ENCODE results near the gene ATP4B.

ATP4B gene

GRCh38 chr13:113607056-113607888 is 50.7 kb downstream of the ATP4B start:
- Histone ChIP-seq H3K27me3 (ENCODE audit: low read depth) (no peaks in the 10 kb centered on the region), H3K4me3 (no peak overlapping the region), H3K36me3 (replicated peaks) (peaks cover 45% of the 10 kb centered on the region), H3K4me1 (no peaks in the 10 kb centered on the region), H3K9me3 (no peaks in the 10 kb centered on the region)
- in situ Hi-C loops (cut with MboI; ENCODE audit: low sequenced_read_pairs) = no loop called here
- DNase-seq (ENCODE audit: low spot score in 2 of 2) = no peak

GRCh38 chr13:113605866-113606438 is 52.0 kb downstream of the ATP4B start:
- Histone ChIP-seq H3K4me1 (no peaks in the 10 kb centered on the region), H3K4me3 (no peak overlapping the region), H3K27me3 (ENCODE audit: low read depth) (no peaks in the 10 kb centered on the region), H3K9me3 (no peaks in the 10 kb centered on the region), H3K36me3 (replicated peaks) (peaks cover 32% of the 10 kb centered on the region)
- in situ Hi-C loops (cut with MboI; ENCODE audit: low sequenced_read_pairs) = no loop called here
- DNase-seq (ENCODE audit: low spot score in 2 of 2) = no peak

DNA sequence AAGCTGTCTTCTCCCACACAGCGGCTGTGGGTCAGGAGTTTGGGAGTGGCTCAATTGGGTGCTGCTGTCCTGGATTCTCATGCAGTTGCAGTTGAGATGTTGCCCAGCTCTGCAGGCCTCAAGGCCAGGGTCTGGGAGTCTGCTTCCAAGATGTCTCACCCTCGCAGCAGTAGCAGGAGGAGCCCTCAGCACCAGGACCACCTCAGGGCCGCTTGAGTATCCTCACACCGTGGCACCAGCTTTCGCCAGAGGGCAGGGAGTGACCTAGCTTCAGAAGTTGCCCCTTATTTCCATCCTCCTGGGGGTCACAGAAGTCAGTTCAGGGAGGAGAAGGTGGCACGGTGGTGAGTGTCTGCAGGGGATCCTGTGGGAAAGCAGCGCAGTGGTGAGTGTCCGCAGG is 52.5 kb downstream of the ATP4B start:
- no peak for DNase-seq (ENCODE audit: low spot score in 2 of 2)

GRCh38 chr13:113604186-113604585 is 53.8 kb downstream of the ATP4B start:
- DNase-seq (ENCODE audit: low spot score in 2 of 2) = no peak
- peaks cover 22% of the 10 kb centered on the region for H3K36me3 ChIP-seq (replicated peaks)

More for the DNA sequence above, 52.5 kb downstream of the ATP4B start:
- Histone ChIP-seq H3K4me3 (no peak overlapping the region), H3K9me3 (no peaks in the 10 kb centered on the region), H3K36me3 (replicated peaks) (peaks cover 27% of the 10 kb centered on the region), H3K4me1 (no peaks in the 10 kb centered on the region), H3K27me3 (ENCODE audit: low read depth) (no peaks in the 10 kb centered on the region)
- in situ Hi-C loops (cut with MboI; ENCODE audit: low sequenced_read_pairs) = no loop called here

DNA sequence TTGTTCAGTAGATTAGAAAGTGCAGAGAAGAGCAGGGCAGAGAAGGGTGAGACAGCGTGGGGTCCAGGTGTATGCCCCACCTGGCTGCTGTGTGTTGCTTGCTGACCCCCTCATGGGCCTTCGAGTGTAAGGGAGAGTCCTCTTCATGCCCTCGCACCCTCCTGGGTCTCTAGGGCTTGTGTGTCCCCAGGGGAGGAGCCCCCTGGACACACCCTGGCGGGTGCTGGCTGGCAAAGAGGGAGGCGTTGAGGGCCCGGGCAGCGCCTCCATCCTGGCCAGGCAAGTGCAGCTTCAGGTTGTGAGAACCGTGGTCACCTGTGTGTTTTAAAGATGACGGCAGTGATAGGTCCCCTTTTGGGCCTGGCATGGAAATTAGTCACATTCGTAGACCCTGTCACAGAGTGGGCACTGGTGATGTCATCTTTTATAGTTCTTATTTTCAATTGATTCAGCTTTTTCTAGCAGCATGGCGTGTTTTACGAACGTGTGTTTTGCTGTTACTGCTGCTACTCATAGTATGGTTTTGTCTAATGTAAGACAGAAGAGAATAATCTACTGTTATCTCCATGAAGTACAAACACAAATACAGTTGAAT is 54.8 kb downstream of the ATP4B start:
- Histone ChIP-seq H3K4me3 (no peak overlapping the region), H3K27me3 (ENCODE audit: low read depth) (no peaks in the 10 kb centered on the region), H3K36me3 (replicated peaks) (peaks cover 32% of the 10 kb centered on the region), H3K4me1 (no peaks in the 10 kb centered on the region), H3K9me3 (no peaks in the 10 kb centered on the region)
- in situ Hi-C loops (cut with MboI; ENCODE audit: low sequenced_read_pairs) = no loop called here
- DNase-seq (ENCODE audit: low spot score in 2 of 2) = no peak

More at GRCh38 chr13:113604186-113604585, 53.8 kb downstream of the ATP4B start:
- Histone ChIP-seq H3K4me3 (no peak overlapping the region), H3K9me3 (no peaks in the 10 kb centered on the region), H3K27me3 (ENCODE audit: low read depth) (no peaks in the 10 kb centered on the region), H3K4me1 (no peaks in the 10 kb centered on the region)
- in situ Hi-C loops (cut with MboI; ENCODE audit: low sequenced_read_pairs) = no loop called here

DNA sequence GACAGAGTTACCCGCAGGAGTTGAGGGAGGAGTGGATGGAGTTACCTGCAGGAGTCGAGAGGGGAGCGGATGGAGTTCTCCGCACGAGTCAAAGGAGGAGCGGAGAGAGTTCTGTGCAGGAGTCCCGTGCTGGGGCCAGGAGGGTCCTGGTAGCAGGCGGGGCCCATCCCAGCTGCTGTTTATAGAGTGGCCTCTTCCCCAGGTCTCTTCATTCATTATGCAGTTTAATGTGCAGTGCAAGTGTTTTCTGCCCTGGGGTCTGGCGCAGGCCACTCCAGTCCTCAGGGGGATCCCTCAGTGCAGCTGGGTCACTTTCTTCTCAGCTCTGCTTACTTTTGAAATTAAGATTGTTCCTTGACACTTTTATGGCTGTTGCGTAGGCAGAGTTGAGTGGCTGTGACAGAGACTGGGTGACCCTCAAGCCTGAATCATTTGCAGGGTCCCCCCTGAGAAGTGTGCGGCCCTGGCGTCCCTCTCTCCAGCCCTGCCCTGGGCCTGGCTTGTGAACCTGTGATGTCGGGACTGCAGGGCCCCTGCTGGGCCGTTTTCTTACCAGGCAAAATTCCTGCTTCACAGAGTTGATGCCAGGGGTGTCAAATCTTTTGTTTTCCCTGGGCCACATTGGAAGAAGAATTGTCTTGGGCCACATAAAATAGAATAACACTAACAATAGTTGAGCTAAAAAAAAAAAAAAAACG is 55.6 kb downstream of the ATP4B start:
- peaks cover 37% of the 10 kb centered on the region for H3K36me3 ChIP-seq (replicated peaks)
- in situ Hi-C loops (cut with MboI; ENCODE audit: low sequenced_read_pairs) = no loop called here
- H3K27me3 ChIP-seq (ENCODE audit: low read depth) = no peaks in the 10 kb centered on the region
- no peak for DNase-seq (ENCODE audit: low spot score in 2 of 2)
- H3K4me3 ChIP-seq = no peak overlapping the region
- H3K9me3 ChIP-seq = no peaks in the 10 kb centered on the region
- no peaks in the 10 kb centered on the region for H3K4me1 ChIP-seq

- Histone ChIP-seq H3K9me3 (no peaks in the 10 kb centered on the region), H3K4me1 (no peaks in the 10 kb centered on the region), H3K27me3 (ENCODE audit: low read depth) (no peaks in the 10 kb centered on the region), H3K4me3 (no peak overlapping the region), H3K36me3 (replicated peaks) (peaks cover 46% of the 10 kb centered on the region)
- in situ Hi-C loops (cut with MboI; ENCODE audit: low sequenced_read_pairs) = no loop called here
- no peak for DNase-seq (ENCODE audit: low spot score in 2 of 2)
These were observed 56.6 kb downstream of the ATP4B start for GRCh38 chr13:113601166-113602070.

GRCh38 chr13:113599391-113599790 is 58.6 kb downstream of the ATP4B start:
- H3K4me1 ChIP-seq = no peaks in the 10 kb centered on the region
- H3K36me3 ChIP-seq (replicated peaks) = peaks cover 48% of the 10 kb centered on the region
- in situ Hi-C loops (cut with MboI; ENCODE audit: low sequenced_read_pairs) = no loop called here
- no peaks in the 10 kb centered on the region for H3K27me3 ChIP-seq (ENCODE audit: low read depth)
- no peaks in the 10 kb centered on the region for H3K9me3 ChIP-seq
- DNase-seq (ENCODE audit: low spot score in 2 of 2) = no peak
- H3K4me3 ChIP-seq = no peak overlapping the region
